Islet of Langerhans (tissue), 1 donor: ENCODE data around the gene GREB1L.
A peak's percentile ranks its signal among the peaks of the same experiment; 100 is the strongest.

Source experiments
- FAIRE-seq: peaks from one replicate; lab custom pipeline; 2011; peaks lifted over from hg19 to GRCh38; lab: Jason Lieb, UNC

The GREB1L gene

DNA sequence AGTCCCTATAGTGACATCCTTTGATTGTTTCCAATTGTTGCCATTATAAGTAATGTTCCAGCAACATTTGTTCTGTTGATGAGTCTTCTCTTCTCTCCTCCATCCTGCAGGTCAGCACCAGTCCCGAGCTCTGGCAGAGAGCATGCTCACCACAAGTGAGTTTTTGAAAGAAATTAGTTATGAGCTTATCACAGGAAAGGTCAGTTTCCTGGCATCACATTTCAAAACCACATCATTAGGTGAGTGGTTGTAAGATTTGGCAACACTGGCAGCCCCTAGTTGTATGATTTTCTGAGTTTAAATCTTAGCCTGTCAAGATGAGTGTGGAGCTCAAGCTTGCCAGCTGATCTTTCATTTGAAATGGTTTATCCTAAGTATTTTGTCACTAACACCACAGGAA is 208.9 kb downstream of the GREB1L start:
- FAIRE-seq: no peak

DNA sequence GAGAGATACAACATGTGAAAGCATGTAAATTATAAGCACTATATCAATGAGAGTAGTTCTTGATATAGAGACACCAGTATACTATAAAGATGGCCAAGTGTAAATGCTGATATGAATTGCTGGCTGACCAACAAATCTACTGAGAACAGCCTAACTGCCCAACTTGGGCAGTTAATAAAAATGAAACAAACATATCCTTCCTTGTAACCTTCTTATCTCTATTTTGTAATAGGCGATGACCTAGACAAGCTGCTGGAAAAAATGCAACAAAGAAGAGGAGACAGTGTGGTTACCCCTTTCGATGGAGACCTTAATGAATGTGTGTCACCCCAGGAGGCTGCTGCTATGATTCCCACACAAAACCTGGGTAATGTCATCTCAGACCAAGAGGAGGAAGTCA is 209.8 kb downstream of the GREB1L start:
- no peak for FAIRE-seq

DNA sequence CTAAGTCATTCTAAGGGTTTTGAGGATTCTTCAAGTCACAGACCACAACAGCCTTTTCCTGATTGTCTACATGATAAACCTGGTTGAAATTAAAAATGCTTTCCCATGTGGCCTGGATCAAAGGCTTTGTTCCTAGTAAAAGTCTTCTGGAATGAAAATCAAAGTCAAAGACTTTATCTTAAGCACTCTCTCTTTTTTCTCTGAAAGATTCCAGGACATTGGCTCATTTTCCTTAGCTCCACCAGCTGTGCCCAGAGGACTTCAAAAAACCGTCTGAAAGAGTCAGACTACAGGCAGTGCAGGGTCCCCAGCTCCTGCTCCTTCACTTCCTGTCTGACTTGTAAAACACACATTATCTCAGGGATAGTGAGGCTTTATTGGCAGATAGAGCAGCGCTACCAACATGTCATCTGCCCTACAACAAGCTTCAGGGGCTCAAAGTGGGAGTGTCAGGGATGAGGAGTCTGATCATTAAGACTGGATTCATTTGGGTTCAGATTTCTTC is 210.3 kb downstream of the GREB1L start:
- FAIRE-seq: no peak

DNA sequence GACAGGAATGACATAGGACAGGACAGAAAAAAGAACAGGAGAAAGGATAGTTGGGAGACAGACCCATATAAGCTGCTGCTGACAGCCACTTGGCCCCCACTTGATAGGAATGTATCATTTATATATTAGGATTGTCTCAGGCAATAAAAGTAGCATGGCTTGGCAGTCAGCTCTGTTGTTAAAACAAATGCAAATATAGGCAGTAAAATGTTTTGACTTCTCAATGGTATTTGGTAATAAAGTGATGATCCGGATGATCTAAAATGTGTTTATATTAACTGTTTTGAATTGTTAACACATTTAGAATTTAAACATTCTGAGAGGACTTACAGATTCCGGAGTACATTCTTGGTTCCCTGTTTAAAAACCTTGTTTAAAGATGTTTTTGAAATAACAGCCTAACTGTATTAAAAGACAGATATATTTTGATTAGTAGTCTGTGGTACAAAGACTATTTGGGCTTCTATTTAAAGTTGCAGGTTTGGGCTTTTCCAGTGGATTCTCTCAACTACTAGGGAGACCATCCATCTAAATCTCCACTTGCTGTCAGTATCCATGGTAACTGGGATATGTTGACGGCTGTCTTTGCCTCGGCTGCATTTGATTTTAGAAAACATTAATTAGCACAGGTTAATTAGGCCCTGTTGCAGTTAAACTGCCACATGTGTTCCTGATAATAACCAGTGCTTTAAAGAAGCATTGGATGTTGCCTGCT is 210.9 kb downstream of the GREB1L start:
- peak; percentile 30 for FAIRE-seq

DNA sequence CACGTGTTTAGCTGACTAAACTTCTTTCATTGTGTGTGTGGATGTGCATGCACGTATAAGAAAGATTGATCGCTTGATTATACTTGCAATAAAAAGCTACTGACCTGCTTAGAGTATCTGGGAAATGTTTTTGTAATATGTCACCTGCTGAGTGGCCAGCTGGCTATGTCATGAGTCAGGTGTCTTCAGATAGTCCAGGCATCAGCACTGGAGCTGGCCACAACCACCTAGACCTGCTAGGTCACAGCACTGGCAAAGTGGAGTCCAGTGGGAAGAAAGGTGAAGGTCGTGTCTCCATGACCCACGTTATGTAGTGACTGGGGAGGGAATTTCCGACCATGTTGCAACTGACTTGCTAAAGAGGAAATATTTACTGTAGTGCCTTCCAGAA is 211.5 kb downstream of the GREB1L start:
- FAIRE-seq: peak; percentile 58

DNA sequence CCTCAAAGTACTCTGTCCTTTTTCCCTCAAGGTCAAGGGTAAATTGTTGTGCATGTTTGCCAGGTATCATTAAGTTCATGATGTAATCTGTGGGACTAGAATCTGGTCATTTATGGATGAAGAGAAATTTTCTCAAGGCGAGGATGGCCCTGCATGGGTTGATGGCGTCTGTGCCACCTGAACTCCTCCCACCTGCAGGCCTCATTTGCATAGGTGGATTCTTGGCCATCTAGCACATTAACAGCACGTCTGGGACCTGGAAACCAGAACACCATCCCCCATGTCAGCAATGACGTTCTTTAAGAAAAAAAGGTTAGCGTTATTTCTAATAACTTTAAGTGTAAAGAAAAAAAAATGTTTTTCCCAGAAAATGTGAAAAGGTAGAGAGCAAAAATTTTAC is 212.7 kb downstream of the GREB1L start:
- no peak for FAIRE-seq

DNA sequence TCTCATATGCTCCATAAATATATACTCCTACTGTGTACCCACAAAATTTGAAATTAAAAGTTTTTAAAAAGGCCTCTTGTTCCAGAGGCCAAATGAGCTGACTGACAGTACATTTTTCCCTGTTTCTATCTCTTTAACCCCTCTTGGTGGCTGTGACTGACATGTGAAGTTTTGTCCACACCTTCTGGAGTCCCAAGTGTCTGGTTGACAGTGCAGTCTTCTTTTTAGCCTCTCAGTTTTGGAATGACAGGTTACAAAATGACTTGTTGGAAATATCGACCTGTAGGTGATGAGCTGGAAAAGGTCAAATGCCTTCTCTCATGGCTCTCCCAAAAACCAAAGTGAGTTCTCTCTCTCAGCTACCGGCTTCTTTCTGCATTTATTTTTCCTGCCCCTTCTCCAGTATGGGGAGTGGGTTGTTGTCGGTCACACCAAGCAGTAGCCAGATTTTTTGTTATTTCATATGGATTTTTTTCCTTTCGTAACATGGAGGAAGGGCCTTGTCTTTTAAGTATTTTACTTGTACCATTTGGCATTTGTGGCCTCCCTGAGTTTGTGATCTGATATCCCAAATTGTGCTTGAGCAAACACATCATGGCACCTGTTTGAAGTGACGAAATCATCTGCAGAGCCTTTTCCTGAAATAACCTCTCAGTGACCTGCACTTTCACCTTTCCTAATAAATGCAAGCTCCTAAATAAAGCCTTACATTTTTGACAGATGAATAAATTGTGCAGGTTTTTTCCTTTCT is 214.6 kb downstream of the GREB1L start:
- FAIRE-seq: no peak

DNA sequence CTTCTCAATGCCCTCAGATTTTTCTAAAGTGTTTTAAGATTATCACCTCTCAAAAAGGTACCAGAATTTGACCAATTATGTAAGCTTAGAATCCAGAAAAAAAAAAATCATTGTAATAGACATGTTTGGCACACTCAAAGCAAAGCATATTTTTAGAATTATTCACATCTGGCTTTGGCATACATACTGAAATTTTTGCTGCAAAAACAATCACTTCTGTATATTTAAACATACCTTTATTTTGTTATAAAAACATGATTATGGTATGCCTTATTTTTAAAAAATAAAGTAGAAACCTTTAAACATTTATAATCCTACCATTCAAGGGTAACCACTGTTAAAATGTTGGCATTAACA is 215.1 kb downstream of the GREB1L start:
- FAIRE-seq: no peak

DNA sequence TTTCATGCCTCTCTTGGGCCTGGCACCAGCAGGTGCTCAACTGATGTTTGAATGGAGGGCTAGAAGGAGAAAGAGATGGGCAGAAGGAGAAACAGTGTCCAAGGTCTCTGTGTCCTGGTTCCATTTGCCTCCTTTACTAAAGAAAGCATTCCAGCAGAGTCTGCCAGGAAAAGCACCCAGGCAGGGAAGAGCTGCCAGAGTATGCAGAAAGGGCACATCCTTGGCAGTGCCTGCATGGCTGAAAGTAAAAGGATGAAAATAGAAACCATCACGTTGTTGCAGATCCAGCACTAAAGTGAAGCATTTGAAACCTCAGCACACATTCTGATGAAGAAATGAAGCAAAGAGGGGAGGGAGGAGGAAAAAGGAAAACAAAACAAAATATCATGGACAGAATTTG is 216.3 kb downstream of the GREB1L start:
- FAIRE-seq: no peak

DNA sequence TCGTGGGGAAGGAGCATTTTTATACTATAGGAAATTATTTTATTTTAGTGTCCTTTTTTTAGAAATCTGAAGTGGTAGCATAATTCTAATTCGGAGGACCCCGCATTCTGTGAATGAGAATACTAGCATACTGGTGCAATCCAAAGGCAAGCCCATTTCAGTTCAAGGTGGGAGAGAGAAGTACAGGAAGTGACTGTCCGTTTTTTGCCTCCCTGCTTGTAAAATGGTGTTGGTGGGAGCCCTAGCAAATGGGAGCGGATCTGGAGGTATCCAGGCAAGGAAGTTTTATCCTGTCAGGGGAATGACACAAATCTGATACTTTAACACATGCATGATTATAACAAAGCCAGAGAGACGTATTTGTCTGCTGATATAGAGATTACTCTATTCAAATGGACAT is 216.8 kb downstream of the GREB1L start:
- no peak for FAIRE-seq

DNA sequence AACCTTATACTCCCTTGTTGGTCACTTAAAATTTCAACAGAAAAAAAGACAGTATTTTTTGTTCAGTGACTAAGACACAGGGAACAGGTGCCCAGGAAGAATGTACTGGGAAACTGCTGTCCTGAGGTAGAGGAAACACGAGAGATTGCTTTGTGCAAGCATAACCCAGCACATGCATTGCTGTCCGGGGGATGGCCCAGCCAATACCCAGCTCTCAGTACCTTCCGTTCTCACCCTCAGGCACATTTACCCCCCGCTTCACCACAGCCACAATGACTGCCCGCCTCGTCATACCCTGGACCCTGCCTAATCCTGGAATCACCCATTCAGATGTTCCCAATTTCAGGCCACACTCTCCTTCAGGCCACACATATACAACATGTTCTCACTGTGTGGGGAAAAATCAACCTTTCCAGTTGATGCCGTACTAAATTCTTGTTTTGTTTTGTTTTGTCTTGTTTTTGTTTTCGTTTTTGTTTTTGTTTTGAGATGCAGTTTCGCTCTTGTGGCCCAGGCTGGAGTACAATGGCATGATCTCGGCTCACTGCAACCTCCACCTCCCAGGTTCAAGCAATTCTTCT is 217.8 kb downstream of the GREB1L start:
- no peak for FAIRE-seq

DNA sequence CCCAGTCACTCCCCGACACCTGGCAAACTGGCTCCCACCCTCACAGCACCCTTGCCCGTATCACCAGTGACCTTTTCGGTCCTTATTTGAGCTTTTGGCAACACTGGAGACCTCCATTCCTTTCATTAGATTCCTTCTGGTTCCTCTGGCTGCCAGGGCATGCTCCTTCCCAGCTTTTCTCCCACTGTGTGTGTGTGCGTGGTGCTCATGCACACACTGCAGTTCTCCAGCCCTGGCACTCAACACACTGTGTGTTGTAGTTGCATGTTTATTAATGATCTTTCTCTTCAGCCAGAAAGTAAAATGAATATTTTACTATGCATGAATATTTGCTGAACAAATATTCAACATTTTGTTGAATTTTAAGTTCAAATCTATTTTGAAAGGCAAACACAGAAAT is 219.4 kb downstream of the GREB1L start:
- FAIRE-seq: no peak

DNA sequence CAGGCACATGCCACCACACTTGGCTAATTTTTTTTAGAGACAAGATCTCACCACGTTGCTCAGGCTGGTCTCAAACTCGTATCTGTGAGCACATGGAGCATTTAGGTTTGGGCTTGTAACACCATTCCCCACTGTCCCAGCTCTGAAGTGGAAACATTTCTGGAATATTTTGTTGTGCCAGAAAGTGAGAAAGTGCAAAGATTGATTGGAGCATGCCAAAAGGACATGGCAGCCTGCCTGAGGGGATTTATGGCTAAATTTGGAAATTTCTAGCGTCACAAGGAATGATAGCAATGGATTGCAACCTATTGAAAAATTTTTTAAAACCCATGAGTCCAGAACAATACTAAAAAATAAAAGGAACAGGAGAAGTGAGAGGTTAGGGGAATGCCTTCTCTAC is 221.7 kb downstream of the GREB1L start:
- FAIRE-seq: no peak

DNA sequence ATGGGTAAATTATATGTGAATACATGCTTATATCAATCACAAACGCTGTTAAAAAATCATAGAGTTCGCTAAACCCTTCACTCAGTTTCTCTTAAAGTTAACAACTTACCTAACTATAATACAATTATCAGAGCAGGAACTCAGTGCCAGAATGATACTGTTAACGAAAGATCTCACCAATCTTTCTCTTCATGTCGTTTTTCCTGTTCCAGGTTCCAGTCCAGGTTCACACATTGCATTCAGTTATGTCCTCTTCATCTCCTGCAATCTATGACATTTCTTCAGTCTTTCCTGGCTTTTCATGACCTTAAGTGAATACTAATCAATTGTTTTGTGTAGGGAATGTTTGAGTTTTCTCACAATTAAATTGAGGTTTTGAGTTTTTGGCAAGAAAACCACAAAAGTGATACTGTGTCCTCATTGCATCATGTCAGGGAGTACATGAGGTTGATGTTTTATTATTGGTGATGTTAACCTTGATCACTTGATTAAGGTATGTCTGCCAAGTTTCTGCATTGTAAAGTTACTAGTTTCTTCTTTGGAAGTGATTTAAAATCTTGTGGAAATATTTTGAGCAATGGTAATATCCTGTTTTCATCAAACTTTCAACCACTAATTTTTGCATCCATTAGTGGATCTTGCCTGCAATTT is 226.6 kb downstream of the GREB1L start:
- no peak for FAIRE-seq

DNA sequence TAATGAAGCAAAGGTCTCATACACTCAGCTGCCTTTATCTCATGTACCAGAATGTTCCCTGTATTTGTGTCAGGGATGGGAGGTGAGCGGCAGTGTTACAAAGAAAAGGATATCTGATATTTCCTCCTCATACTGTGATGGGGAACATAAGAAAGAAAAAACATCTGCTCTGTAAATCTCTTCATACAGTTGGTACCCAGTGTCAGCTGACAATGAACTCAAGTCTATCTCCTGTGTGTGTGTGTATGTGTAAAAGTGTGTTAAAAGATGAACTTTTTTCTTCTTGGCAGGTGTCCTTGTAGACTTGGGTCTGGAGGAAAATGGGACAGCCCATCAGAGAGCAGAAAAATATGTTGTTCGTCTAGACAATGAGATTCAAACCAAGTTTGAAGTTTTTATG is 230.7 kb downstream of the GREB1L start:
- FAIRE-seq: no peak

DNA sequence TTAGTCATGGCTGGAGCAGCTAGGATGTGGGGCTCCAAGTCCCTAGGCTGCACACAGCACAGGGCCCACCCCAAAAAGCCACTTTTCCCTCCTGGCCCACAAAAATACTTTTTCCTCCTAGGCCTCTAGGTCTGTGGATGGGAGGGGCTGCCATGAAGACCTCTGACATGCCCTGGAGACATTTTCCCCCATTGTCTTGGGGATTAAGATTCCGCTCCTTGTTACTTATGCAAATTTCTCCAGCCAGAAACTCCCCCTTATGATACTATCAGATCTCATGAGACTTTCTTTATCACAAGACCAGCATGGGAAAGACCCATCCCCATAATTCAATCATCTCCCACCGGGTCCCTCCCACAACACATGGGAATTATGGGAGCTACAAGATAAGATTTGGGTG is 232.6 kb downstream of the GREB1L start:
- FAIRE-seq: no peak

DNA sequence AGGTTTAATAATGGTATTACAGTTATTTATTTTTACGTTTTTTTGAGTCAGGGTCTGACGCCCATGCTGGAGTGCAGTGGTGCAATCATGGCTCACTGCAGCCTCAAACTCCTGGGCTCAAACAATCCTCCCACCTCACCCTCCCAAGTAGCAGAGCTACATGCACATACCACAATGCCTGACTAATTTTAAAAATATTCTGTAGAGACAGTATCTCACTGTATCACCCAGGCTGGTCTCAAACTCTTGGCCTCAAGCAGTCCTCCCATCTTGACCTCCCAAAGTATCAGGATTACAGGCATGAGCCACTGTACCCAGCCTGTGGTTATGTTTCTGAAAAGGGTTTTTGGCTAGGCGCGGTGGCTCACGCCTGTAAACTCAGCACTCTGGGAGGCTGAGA is 237.7 kb downstream of the GREB1L start:
- no peak for FAIRE-seq

DNA sequence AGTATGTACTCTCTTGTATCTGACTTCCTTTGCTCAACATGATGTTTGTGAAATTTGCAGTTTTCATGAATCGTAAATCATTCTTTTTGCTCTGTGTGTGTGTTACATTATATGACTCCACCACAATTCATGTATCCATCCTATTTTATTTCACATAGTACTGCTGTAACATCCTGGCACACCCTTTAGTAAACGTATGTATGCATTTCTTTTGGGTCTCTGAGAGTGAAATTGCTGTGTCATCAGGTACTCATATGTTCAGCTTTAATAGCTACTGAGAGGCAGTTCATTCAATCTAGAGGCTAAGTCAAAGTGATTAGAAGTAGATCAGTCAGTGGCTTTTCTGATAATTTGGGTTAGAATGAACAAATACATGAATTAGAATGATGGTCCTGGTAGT is 239.7 kb downstream of the GREB1L start:
- FAIRE-seq: no peak

DNA sequence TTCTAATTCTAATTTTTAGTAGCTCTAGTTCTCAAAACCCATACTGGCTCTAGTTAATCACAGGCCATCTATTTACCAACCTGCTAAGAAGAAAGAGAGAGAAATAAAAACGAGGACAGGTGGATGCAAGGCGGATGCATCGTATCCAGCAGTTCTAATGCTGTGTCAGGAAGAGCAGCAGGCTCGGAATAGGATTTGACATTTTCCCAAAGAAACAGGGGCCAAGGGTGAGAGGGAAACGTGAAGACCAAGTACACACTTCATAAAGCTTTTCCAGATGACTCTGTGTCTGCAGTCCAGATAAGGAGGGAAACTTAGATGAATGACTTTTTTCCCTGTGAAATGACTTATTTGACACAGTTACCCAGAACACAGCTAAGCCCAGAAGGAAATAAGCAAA is 241.0 kb downstream of the GREB1L start:
- no peak for FAIRE-seq

DNA sequence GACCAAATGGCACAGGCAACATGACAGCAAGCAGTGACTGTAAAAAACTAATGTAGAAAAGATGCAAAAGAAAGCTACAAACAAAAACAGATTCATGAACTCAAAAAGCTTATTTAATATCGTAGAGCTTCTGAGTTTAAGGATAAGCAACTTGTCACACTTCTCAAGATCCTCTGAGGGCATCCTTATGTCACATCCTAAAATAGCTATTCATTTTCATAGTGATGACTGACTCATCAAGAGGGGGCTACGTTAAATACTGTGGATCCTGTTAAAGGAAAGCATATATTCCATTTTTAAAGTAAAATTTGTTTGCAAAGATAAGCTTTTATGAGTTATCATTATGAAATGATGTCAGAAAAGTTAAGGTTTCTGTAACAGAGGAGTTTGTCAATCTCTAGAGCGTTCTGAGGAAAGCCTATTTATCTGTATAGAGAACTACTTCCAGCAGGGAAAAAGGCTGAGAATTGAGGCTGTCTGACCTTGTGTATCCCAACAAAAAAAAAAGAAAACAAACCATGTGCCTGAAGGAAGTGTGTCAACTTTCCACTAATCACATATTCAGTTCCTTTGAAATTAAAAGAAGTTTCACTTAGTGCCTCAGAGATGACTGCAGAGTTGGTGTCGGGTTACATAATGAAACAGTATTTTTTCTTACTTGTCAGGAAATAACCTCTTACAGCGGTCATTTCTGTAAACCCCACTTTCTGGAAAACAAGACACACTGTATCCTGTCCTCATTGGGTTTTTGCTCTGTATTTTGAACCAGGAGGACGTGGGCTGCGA is 243.0 kb downstream of the GREB1L start:
- FAIRE-seq: no peak

DNA sequence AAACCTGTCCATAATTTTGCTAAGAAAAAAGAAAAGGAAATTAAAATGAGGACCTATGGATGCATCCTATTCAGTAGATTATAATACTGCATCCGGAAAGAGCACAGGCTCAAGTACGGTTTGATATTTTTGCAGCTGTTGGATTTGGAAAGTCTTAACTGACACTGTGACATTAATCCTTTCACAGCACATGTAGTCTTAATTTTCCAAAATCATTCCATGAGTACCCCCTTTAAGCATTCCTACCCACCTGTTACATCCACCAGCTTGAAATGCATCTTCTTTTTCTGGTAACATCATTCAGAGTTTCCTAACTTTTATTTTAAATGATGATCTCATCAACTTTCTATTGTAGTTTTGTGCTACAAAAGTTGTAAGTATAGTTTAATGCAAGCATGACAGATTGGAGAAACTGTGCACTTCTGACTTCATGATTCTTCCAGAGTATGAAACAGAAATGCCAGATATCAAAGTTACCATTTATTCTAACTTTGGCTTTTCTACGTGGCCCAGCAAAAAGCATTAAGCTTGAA is 244.9 kb downstream of the GREB1L start:
- FAIRE-seq: no peak

DNA sequence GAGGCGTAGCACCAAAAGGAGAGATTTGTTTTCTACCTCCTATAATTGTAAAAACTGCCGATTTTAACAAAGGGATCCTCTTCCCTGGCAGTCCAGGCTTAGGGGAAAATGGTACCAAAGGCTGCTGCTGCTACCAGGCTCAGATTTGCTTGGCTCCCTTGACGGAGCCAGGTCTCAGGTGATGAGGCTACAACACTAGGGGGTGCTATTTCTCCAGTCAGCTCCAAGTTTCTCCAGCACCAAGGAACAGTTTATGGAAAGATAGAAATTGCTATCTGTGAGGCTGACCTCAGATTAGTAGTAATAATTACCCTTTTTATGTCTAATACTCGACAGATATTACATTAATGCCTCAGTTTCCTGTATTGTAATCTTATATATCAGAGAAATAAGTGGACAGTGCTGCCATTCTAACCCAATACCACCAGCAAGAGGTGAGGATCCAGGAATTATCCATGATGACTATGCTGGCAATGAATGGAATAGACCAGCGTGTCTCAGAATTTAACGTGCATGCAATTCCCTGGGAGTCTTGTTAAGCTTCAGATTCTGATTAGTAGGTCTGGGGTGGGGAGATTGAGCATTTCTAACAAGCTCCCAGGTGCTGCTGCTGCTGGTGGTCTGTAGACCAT is 247.2 kb downstream of the GREB1L start:
- peak; percentile 33 for FAIRE-seq
